ENCODE measurements around the gene GCK. TPM values are rescaled to one million over a fixed set of nuclear protein-coding genes. Genes with fewer than 3 reads are reported as not detected.

GCK gene
- total RNA-seq, 1 experiment from 2014 or later = not detected

- H3K9me3 Mint-ChIP-seq (ENCODE audit: unreplicated experiment) = no peaks in the 10 kb centered on the region
- CTCF ChIA-PET = interaction anchor here (0.7 kb wide), 2 partner anchors 14 to 52 kb away, joined by 3 read pairs; no protein-coding TSS in a partner anchor
- no TSS peak for BruUV-seq (replicated peaks)
- DNase-seq (ENCODE audit: unreplicated experiment) = peak; percentile 68
- intact Hi-C loops (cut with micrococcal nuclease) = no loop called here
- POLR2A ChIA-PET = interaction anchor here (0.7 to 1.2 kb wide), 4 partner anchors 9 to 299 kb away, joined by 3 to 4 read pairs (median 3); no protein-coding TSS in a partner anchor
- H3K27ac Mint-ChIP-seq (ENCODE audit: low read depth, unreplicated experiment) = no peak overlapping the region
- H3K4me1 Mint-ChIP-seq (ENCODE audit: insufficient read depth, unreplicated experiment) = peaks cover 19% of the 10 kb centered on the region
- no peak overlapping the region for H3K4me3 Mint-ChIP-seq (ENCODE audit: unreplicated experiment)
- no peaks in the 10 kb centered on the region for H3K27me3 Mint-ChIP-seq (ENCODE audit: insufficient read depth, unreplicated experiment)
- no peaks in the 10 kb centered on the region for H3K36me3 Mint-ChIP-seq (ENCODE audit: insufficient read depth, unreplicated experiment)
- TF ChIP-seq, protein P1, sequence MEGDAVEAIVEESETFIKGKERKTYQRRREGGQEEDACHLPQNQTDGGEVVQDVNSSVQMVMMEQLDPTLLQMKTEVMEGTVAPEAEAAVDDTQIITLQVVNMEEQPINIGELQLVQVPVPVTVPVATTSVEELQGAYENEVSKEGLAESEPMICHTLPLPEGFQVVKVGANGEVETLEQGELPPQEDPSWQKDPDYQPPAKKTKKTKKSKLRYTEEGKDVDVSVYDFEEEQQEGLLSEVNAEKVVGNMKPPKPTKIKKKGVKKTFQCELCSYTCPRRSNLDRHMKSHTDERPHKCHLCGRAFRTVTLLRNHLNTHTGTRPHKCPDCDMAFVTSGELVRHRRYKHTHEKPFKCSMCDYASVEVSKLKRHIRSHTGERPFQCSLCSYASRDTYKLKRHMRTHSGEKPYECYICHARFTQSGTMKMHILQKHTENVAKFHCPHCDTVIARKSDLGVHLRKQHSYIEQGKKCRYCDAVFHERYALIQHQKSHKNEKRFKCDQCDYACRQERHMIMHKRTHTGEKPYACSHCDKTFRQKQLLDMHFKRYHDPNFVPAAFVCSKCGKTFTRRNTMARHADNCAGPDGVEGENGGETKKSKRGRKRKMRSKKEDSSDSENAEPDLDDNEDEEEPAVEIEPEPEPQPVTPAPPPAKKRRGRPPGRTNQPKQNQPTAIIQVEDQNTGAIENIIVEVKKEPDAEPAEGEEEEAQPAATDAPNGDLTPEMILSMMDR (IDR thresholded peaks at IDR 0.05; ENCODE audit: unreplicated experiment) = no peak
Observed at GRCh38 chr7:44163591-44163990, 25.6 kb downstream of the GCK start.

DNA sequence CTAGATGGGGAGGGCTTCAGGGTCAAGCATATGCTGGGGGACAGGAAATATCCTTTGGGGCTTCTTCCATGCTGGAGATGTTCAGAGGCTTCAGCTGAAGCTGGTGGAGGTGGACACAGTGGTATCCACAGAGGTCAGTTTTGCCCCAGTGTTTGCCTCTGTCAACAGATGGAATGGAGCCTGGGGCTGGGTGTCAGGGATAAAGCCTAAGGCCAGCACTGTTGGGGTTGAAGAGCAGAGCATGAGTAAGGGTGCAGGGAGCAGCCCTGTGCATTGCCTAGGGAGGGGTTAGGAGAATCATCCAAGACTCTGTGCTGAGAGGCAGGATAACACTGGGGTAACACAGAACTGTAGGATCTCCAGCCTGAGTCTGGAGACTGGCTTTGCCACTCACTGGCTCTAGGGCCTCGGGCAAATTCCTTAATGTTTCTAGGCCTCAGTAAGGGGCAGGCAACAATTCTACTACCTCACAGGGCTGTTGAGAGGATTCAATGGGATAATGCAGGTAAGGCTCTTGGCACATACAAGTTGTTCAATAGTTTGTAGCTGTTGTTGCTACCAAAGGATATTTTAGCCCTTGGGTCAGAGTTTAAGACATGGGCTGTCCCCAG is 26.3 kb downstream of the GCK start:
- TF ChIP-seq, protein P1 (IDR thresholded peaks at IDR 0.05; ENCODE audit: unreplicated experiment) = no peak
- no peak for DNase-seq (ENCODE audit: unreplicated experiment)
- intact Hi-C loops (cut with micrococcal nuclease) = no loop called here
- Mint-ChIP-seq H3K27ac (ENCODE audit: low read depth, unreplicated experiment) (no peak overlapping the region), H3K9me3 (ENCODE audit: unreplicated experiment) (no peaks in the 10 kb centered on the region), H3K4me3 (ENCODE audit: unreplicated experiment) (no peak overlapping the region), H3K36me3 (ENCODE audit: insufficient read depth, unreplicated experiment) (no peaks in the 10 kb centered on the region), H3K4me1 (ENCODE audit: insufficient read depth, unreplicated experiment) (peaks cover 19% of the 10 kb centered on the region), H3K27me3 (ENCODE audit: insufficient read depth, unreplicated experiment) (no peaks in the 10 kb centered on the region)
- POLR2A ChIA-PET = interaction anchor here (0.9 to 1.2 kb wide), 3 partner anchors 8 to 88 kb away, joined by 3 to 4 read pairs (median 3); no protein-coding TSS in a partner anchor
- CTCF ChIA-PET = interaction anchor here (0.7 to 1.4 kb wide), 4 partner anchors 9 to 51 kb away, joined by 3 to 4 read pairs (median 3); no protein-coding TSS in a partner anchor
- no TSS peak for BruUV-seq (replicated peaks)

DNA sequence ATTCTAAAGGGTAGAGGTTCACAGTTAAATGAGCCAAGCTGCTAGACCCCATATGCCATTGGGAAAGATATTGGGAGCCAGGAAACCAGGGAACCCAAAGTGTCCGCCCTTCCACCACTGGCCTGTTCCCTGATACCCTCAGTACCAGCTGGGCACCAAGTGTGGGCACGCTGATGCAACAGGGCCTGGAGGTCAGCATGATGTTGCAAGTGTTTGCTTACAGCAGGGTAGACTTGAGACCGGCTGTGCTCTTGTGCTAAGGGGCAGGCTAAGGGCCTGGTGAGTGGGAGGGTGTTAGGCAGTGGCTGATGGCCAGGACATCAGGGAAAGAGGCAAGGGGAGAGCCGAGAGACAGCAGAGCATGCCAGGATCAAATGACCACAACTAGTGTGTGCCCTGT is 27.1 kb downstream of the GCK start:
- intact Hi-C loops (cut with micrococcal nuclease) = no loop called here
- BruUV-seq (replicated peaks) = no TSS peak

DNA sequence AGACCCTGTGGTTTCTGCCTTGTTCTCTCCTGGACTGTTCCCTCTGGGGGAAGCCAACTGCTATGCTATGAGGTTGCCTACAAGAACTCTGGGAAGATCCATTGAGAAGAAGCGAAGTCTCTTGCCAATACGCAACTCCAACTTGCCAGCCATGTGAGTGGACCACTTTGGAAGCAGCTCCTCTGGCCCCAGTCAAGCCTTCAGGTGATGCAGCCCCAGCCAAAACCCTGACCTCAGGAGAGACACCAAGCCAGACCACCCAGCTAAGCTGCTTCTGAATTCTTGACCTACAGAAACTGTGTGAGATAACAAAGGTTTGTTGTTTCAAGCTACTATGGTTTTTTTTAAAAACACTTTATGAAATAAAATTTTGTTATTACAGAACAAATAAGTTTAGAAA is 27.9 kb downstream of the GCK start:
- H3K27ac Mint-ChIP-seq (ENCODE audit: low read depth, unreplicated experiment) = no peak overlapping the region
- H3K4me1 Mint-ChIP-seq (ENCODE audit: insufficient read depth, unreplicated experiment) = peaks cover 19% of the 10 kb centered on the region
- no peak for DNase-seq (ENCODE audit: unreplicated experiment)
- no peak overlapping the region for H3K4me3 Mint-ChIP-seq (ENCODE audit: unreplicated experiment)
- ChIA-PET POLR2A (no interaction called here), CTCF (interaction anchor here (1.4 kb wide), 1 partner anchor 10 kb away, joined by 3 read pairs; no protein-coding TSS in a partner anchor)
- H3K27me3 Mint-ChIP-seq (ENCODE audit: insufficient read depth, unreplicated experiment) = no peaks in the 10 kb centered on the region
- H3K36me3 Mint-ChIP-seq (ENCODE audit: insufficient read depth, unreplicated experiment) = no peaks in the 10 kb centered on the region
- no peaks in the 10 kb centered on the region for H3K9me3 Mint-ChIP-seq (ENCODE audit: unreplicated experiment)
- intact Hi-C loops (cut with micrococcal nuclease) = no loop called here
- TF ChIP-seq, protein P1 (IDR thresholded peaks at IDR 0.05; ENCODE audit: unreplicated experiment) = no peak
- no TSS peak for BruUV-seq (replicated peaks)

More for the DNA sequence above, 27.1 kb downstream of the GCK start:
- ChIA-PET POLR2A (interaction anchor here (1.0 kb wide), 1 partner anchor 87 kb away, joined by 3 read pairs; no protein-coding TSS in a partner anchor), CTCF (interaction anchor here (0.8 to 1.4 kb wide), 3 partner anchors 10 to 52 kb away, joined by 3 to 4 read pairs (median 3); no protein-coding TSS in a partner anchor)
- no peaks in the 10 kb centered on the region for H3K36me3 Mint-ChIP-seq (ENCODE audit: insufficient read depth, unreplicated experiment)
- no peaks in the 10 kb centered on the region for H3K9me3 Mint-ChIP-seq (ENCODE audit: unreplicated experiment)
- H3K4me1 Mint-ChIP-seq (ENCODE audit: insufficient read depth, unreplicated experiment) = peaks cover 19% of the 10 kb centered on the region
- no peaks in the 10 kb centered on the region for H3K27me3 Mint-ChIP-seq (ENCODE audit: insufficient read depth, unreplicated experiment)
- TF ChIP-seq, protein P1 (IDR thresholded peaks at IDR 0.05; ENCODE audit: unreplicated experiment) = no peak
- peak; percentile 40 for DNase-seq (ENCODE audit: unreplicated experiment)
- no peak overlapping the region for H3K4me3 Mint-ChIP-seq (ENCODE audit: unreplicated experiment)
- H3K27ac Mint-ChIP-seq (ENCODE audit: low read depth, unreplicated experiment) = no peak overlapping the region
